ENCODE results near the gene SIPA1L3.

SIPA1L3 gene

DNA sequence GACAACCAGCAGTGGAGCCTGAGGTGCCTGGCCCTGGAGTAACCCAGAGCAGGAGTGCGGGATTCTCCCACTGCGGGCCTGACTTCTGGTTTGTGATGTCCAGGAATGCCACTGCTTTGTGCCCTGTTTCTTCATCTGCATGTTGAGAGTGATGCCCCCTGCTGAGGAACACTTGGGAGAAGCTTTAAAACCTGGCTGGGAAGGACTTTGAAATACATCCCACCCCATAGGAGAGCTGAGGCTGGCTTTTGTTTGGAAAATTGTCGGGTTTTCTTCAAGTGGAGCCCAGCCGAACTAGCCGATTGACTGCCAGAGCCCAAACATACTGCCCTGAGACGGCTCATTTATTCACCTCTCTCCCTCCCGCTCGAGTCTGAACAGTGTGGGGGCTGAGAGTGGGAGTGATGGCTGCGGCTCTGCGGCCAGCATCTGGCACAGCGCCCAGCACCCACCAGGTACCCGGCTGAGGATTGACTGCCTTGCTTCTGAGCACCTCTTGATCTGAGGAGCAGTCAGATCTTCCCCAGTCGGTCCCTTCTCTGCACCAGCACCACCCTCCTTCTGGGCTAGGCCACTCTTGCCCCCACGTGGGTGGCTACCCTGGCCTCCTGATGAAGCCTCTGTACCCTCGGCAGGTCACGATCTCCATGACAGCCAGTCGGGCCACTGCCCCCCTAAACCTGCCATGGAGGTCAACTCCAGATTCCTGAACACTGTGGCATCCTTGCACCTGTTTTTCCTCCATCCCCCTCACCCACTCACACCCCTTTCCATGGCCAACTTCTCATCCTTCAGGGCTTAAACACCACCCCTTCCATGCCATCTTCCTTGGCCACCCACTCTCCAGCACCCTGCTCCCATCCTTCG lies 148.9 kb downstream of the SIPA1L3 start:
- no peaks in the 10 kb centered on the region for H3K79me2 ChIP-seq (ENCODE audit: low read length)
- H3K9ac ChIP-seq (ENCODE audit: low read length): no peak overlapping the region
- no peaks in the 10 kb centered on the region for H3K4me1 ChIP-seq (ENCODE audit: low read length)
- no peak overlapping the region for H3K4me3 ChIP-seq (ENCODE audit: low read length)
- TF ChIP-seq, protein P1, sequence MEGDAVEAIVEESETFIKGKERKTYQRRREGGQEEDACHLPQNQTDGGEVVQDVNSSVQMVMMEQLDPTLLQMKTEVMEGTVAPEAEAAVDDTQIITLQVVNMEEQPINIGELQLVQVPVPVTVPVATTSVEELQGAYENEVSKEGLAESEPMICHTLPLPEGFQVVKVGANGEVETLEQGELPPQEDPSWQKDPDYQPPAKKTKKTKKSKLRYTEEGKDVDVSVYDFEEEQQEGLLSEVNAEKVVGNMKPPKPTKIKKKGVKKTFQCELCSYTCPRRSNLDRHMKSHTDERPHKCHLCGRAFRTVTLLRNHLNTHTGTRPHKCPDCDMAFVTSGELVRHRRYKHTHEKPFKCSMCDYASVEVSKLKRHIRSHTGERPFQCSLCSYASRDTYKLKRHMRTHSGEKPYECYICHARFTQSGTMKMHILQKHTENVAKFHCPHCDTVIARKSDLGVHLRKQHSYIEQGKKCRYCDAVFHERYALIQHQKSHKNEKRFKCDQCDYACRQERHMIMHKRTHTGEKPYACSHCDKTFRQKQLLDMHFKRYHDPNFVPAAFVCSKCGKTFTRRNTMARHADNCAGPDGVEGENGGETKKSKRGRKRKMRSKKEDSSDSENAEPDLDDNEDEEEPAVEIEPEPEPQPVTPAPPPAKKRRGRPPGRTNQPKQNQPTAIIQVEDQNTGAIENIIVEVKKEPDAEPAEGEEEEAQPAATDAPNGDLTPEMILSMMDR (IDR thresholded peaks at IDR 0.05; ENCODE audit: low read depth, low read length): no peak
- no peak for TF ChIP-seq EZH2phosphoT487 (IDR thresholded peaks at IDR 0.05; ENCODE audit: low read depth)
- H3K27me3 ChIP-seq (ENCODE audit: low read depth, low read length): no peaks in the 10 kb centered on the region
- H3K36me3 ChIP-seq (replicated peaks; ENCODE audit: low read depth, low read length): no peaks in the 10 kb centered on the region
- no peak overlapping the region for H3K4me2 ChIP-seq (ENCODE audit: low read length)
- H3K9me3 ChIP-seq (ENCODE audit: insufficient read depth, low read length): no peaks in the 10 kb centered on the region
- H2AFZ ChIP-seq (ENCODE audit: low read depth, low read length): no peak overlapping the region
- no peaks in the 10 kb centered on the region for H4K20me1 ChIP-seq (ENCODE audit: insufficient read depth, low read length)
- H3K27ac ChIP-seq (ENCODE audit: low read length): no peak overlapping the region

DNA sequence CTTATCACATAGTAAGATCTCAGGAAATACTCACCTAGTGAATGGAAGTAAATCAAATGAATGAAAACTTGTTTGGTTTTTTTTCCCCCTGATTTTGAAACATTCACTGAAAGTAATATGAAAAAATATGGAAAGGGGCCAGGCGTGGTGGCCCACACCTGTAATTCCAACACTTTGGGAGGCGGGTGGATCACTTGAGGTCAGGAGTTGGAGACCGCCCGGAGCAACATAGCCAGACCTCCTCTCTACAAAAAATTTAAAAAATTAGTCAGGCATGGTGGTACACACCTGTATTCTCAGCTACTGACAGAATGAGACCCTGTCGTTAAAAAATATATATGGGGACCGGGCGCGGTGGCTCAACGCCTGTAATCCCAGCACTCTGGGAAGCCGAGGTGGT lies 149.6 kb downstream of the SIPA1L3 start:
- Histone ChIP-seq H3K79me2 (ENCODE audit: low read length) (no peaks in the 10 kb centered on the region), H4K20me1 (ENCODE audit: insufficient read depth, low read length) (no peaks in the 10 kb centered on the region), H3K27me3 (ENCODE audit: low read depth, low read length) (no peaks in the 10 kb centered on the region), H2AFZ (ENCODE audit: low read depth, low read length) (no peak overlapping the region), H3K27ac (ENCODE audit: low read length) (no peak overlapping the region), H3K9ac (ENCODE audit: low read length) (no peak overlapping the region), H3K4me3 (ENCODE audit: low read length) (no peak overlapping the region), H3K36me3 (replicated peaks; ENCODE audit: low read depth, low read length) (no peaks in the 10 kb centered on the region), H3K4me2 (ENCODE audit: low read length) (no peak overlapping the region), H3K9me3 (ENCODE audit: insufficient read depth, low read length) (no peaks in the 10 kb centered on the region), H3K4me1 (ENCODE audit: low read length) (no peaks in the 10 kb centered on the region)
- no peak for TF ChIP-seq EZH2phosphoT487 (IDR thresholded peaks at IDR 0.05; ENCODE audit: low read depth)
- TF ChIP-seq, protein P1 (IDR thresholded peaks at IDR 0.05; ENCODE audit: low read depth, low read length): no peak

DNA sequence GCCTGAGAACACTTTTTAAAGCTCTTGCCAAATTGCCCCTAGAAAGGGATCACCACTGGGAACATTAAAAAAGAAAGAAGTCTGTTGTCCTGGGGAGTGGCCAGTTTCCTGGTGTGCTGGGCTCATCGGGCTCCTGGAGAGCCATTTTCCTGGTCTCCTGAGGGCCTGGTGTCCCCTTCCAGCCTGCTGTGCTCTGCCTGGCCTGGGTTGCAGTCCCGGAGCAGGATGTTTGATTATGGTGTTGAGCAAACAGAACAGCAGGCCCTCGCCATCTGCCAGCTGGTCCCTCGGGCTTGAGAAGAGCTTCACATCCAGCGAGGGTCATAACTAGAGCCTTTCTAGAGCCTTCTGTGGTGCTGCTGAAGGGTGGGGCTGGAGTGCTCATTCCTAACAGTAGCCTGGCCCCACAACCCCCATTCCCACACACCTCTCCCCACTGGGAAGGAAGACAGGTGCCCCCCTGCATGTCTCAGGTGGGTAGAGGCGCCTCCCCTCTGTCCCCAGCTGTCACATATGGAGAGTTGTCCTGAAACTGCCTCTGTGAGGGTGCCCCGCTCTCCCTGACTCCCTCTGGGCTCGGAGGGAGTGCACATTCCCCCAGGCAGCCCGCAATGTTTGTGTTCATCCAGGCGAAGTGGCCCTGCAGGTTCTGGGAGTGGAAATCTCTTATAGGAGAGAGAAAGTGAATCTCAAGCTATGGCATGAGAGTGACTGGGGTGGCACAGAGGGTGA lies 151.1 kb downstream of the SIPA1L3 start:
- Histone ChIP-seq H3K27ac (ENCODE audit: low read length) (no peak overlapping the region), H2AFZ (ENCODE audit: low read depth, low read length) (no peak overlapping the region)

DNA sequence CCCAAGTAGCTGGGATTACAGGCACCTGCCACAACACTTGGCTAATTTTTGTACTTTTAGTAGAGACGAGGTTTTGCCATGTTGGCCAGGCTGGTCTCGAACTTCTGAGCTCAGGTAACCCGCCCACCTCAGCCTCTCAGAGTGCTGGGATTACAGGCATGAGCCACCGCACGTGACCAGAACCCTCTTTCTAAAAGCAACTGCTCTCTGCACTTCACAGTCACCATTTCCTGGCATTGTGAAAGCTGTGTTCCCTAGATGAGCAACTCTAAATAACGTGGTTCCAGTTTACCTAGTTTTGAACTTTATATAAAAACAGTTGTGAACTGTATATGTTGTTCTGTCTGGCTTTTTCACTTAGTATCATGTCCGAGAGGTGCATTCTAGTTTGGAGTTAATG lies 152.9 kb downstream of the SIPA1L3 start:
- H3K79me2 ChIP-seq (ENCODE audit: low read length): no peaks in the 10 kb centered on the region

More for the DNA sequence above, 151.1 kb downstream of the SIPA1L3 start:
- Histone ChIP-seq H3K4me3 (ENCODE audit: low read length) (no peak overlapping the region), H3K9ac (ENCODE audit: low read length) (no peak overlapping the region), H4K20me1 (ENCODE audit: insufficient read depth, low read length) (no peaks in the 10 kb centered on the region), H3K4me2 (ENCODE audit: low read length) (no peak overlapping the region), H3K36me3 (replicated peaks; ENCODE audit: low read depth, low read length) (no peaks in the 10 kb centered on the region), H3K79me2 (ENCODE audit: low read length) (no peaks in the 10 kb centered on the region), H3K9me3 (ENCODE audit: insufficient read depth, low read length) (no peaks in the 10 kb centered on the region), H3K4me1 (ENCODE audit: low read length) (no peaks in the 10 kb centered on the region), H3K27me3 (ENCODE audit: low read depth, low read length) (no peaks in the 10 kb centered on the region)
- no peak for TF ChIP-seq EZH2phosphoT487 (IDR thresholded peaks at IDR 0.05; ENCODE audit: low read depth)
- TF ChIP-seq, protein P1 (IDR thresholded peaks at IDR 0.05; ENCODE audit: low read depth, low read length): no peak

More for the DNA sequence above, 152.9 kb downstream of the SIPA1L3 start:
- TF ChIP-seq, protein P1 (IDR thresholded peaks at IDR 0.05; ENCODE audit: low read depth, low read length): no peak
- no peak for TF ChIP-seq EZH2phosphoT487 (IDR thresholded peaks at IDR 0.05; ENCODE audit: low read depth)
- Histone ChIP-seq H3K4me3 (ENCODE audit: low read length) (no peak overlapping the region), H4K20me1 (ENCODE audit: insufficient read depth, low read length) (no peaks in the 10 kb centered on the region), H3K27ac (ENCODE audit: low read length) (no peak overlapping the region), H3K4me1 (ENCODE audit: low read length) (no peaks in the 10 kb centered on the region), H3K36me3 (replicated peaks; ENCODE audit: low read depth, low read length) (no peaks in the 10 kb centered on the region), H2AFZ (ENCODE audit: low read depth, low read length) (no peak overlapping the region), H3K4me2 (ENCODE audit: low read length) (no peak overlapping the region), H3K9ac (ENCODE audit: low read length) (no peak overlapping the region), H3K27me3 (ENCODE audit: low read depth, low read length) (no peaks in the 10 kb centered on the region), H3K9me3 (ENCODE audit: insufficient read depth, low read length) (no peaks in the 10 kb centered on the region)

All from OCI-LY3 (cell line).